Measurements from ENCODE around the gene AGAP1. TPM values are rescaled to one million over a fixed set of nuclear protein-coding genes. Genes with fewer than 3 reads are reported as not detected.

AGAP1 gene
- total RNA-seq, 2 experiments from 2014 or later, result 0.95 to 1.1 TPM

GRCh38 chr2:235726554-235726953 lies 232.7 kb downstream of the AGAP1 start:
- Mint-ChIP-seq H3K27ac (no peak overlapping the region), H3K27me3 (ENCODE audit: low read depth) (peaks cover 3% of the 10 kb centered on the region), H3K4me3 (no peak overlapping the region), H3K4me1 (ENCODE audit: low read depth) (no peaks in the 10 kb centered on the region), H3K9me3 (no peaks in the 10 kb centered on the region), H3K36me3 (ENCODE audit: low read depth) (no peaks in the 10 kb centered on the region)
- DNase-seq, result no peak
- CTCF ChIA-PET, result no interaction called here
- intact Hi-C loops (cut with micrococcal nuclease), result no loop called here

GRCh38 chr2:235727174-235727573 lies 233.3 kb downstream of the AGAP1 start:
- intact Hi-C loops (cut with micrococcal nuclease), result no loop called here
- no peaks in the 10 kb centered on the region for H3K9me3 Mint-ChIP-seq
- no peaks in the 10 kb centered on the region for H3K4me1 Mint-ChIP-seq (ENCODE audit: low read depth)
- CTCF ChIA-PET, result interaction anchor here (0.6 kb wide), 1 partner anchor 65 kb away, joined by 3 read pairs; no protein-coding TSS in a partner anchor
- H3K27me3 Mint-ChIP-seq (ENCODE audit: low read depth), result peaks cover 4% of the 10 kb centered on the region
- H3K36me3 Mint-ChIP-seq (ENCODE audit: low read depth), result no peaks in the 10 kb centered on the region
- no peak overlapping the region for H3K4me3 Mint-ChIP-seq
- no peak overlapping the region for H3K27ac Mint-ChIP-seq
- DNase-seq, result no peak

GRCh38 chr2:235727891-235728799 lies 234.3 kb downstream of the AGAP1 start:
- CTCF ChIA-PET, result interaction anchor here (0.8 kb wide), 1 partner anchor 8 kb away, joined by 3 read pairs; no protein-coding TSS in a partner anchor
- intact Hi-C loops (cut with micrococcal nuclease), result no loop called here
- Mint-ChIP-seq H3K36me3 (ENCODE audit: low read depth) (no peaks in the 10 kb centered on the region), H3K4me1 (ENCODE audit: low read depth) (no peaks in the 10 kb centered on the region), H3K27me3 (ENCODE audit: low read depth) (peaks cover 7% of the 10 kb centered on the region), H3K4me3 (no peak overlapping the region), H3K27ac (no peak overlapping the region), H3K9me3 (no peaks in the 10 kb centered on the region)
- no peak for DNase-seq

GRCh38 chr2:235728800-235729556 lies 235.1 kb downstream of the AGAP1 start:
- Mint-ChIP-seq H3K9me3 (no peaks in the 10 kb centered on the region), H3K4me3 (no peak overlapping the region), H3K27ac (no peak overlapping the region), H3K36me3 (ENCODE audit: low read depth) (no peaks in the 10 kb centered on the region), H3K4me1 (ENCODE audit: low read depth) (no peaks in the 10 kb centered on the region), H3K27me3 (ENCODE audit: low read depth) (peaks cover 10% of the 10 kb centered on the region)
- intact Hi-C loops (cut with micrococcal nuclease), result no loop called here
- CTCF ChIA-PET, result no interaction called here
- no peak for DNase-seq

GRCh38 chr2:235729557-235729947 lies 235.7 kb downstream of the AGAP1 start:
- H3K9me3 Mint-ChIP-seq, result no peaks in the 10 kb centered on the region
- intact Hi-C loops (cut with micrococcal nuclease), result no loop called here
- DNase-seq, result no peak
- no peak overlapping the region for H3K27ac Mint-ChIP-seq
- CTCF ChIA-PET, result no interaction called here
- H3K27me3 Mint-ChIP-seq (ENCODE audit: low read depth), result peaks cover 10% of the 10 kb centered on the region
- no peaks in the 10 kb centered on the region for H3K36me3 Mint-ChIP-seq (ENCODE audit: low read depth)
- H3K4me3 Mint-ChIP-seq, result no peak overlapping the region
- no peaks in the 10 kb centered on the region for H3K4me1 Mint-ChIP-seq (ENCODE audit: low read depth)

- intact Hi-C loops (cut with micrococcal nuclease), result no loop called here
- Mint-ChIP-seq H3K36me3 (ENCODE audit: low read depth) (no peaks in the 10 kb centered on the region), H3K9me3 (no peaks in the 10 kb centered on the region), H3K4me3 (no peak overlapping the region), H3K27me3 (ENCODE audit: low read depth) (peaks cover 10% of the 10 kb centered on the region), H3K4me1 (ENCODE audit: low read depth) (no peaks in the 10 kb centered on the region), H3K27ac (no peak overlapping the region)
- no peak for DNase-seq
- CTCF ChIA-PET, result no interaction called here
Measured at GRCh38 chr2:235730115-235730514, 236.3 kb downstream of the AGAP1 start.

GRCh38 chr2:235733761-235734160 lies 239.9 kb downstream of the AGAP1 start:
- intact Hi-C loops (cut with micrococcal nuclease), result no loop called here
- Mint-ChIP-seq H3K4me1 (ENCODE audit: low read depth) (no peaks in the 10 kb centered on the region), H3K27ac (no peak overlapping the region), H3K36me3 (ENCODE audit: low read depth) (no peaks in the 10 kb centered on the region), H3K27me3 (ENCODE audit: low read depth) (peaks cover 16% of the 10 kb centered on the region), H3K9me3 (no peaks in the 10 kb centered on the region), H3K4me3 (no peak overlapping the region)
- CTCF ChIA-PET, result no interaction called here
- DNase-seq, result no peak

GRCh38 chr2:235734168-235734567 lies 240.3 kb downstream of the AGAP1 start:
- intact Hi-C loops (cut with micrococcal nuclease), result no loop called here
- Mint-ChIP-seq H3K27me3 (ENCODE audit: low read depth) (peaks cover 16% of the 10 kb centered on the region), H3K27ac (no peak overlapping the region), H3K4me3 (no peak overlapping the region), H3K36me3 (ENCODE audit: low read depth) (no peaks in the 10 kb centered on the region), H3K4me1 (ENCODE audit: low read depth) (no peaks in the 10 kb centered on the region), H3K9me3 (no peaks in the 10 kb centered on the region)
- CTCF ChIA-PET, result no interaction called here
- DNase-seq, result no peak

- H3K27ac Mint-ChIP-seq, result no peak overlapping the region
- H3K27me3 Mint-ChIP-seq (ENCODE audit: low read depth), result peaks cover 16% of the 10 kb centered on the region
- H3K9me3 Mint-ChIP-seq, result no peaks in the 10 kb centered on the region
- CTCF ChIA-PET, result no interaction called here
- H3K4me1 Mint-ChIP-seq (ENCODE audit: low read depth), result no peaks in the 10 kb centered on the region
- intact Hi-C loops (cut with micrococcal nuclease), result no loop called here
- no peak overlapping the region for H3K4me3 Mint-ChIP-seq
- no peaks in the 10 kb centered on the region for H3K36me3 Mint-ChIP-seq (ENCODE audit: low read depth)
- no peak for DNase-seq
Measured at GRCh38 chr2:235734688-235735231, 240.9 kb downstream of the AGAP1 start.

GRCh38 chr2:235737396-235737795 lies 243.6 kb downstream of the AGAP1 start:
- no peak for DNase-seq
- H3K4me1 Mint-ChIP-seq (ENCODE audit: low read depth), result no peaks in the 10 kb centered on the region
- intact Hi-C loops (cut with micrococcal nuclease), result no loop called here
- CTCF ChIA-PET, result no interaction called here
- H3K9me3 Mint-ChIP-seq, result no peaks in the 10 kb centered on the region
- no peaks in the 10 kb centered on the region for H3K36me3 Mint-ChIP-seq (ENCODE audit: low read depth)
- peaks cover 11% of the 10 kb centered on the region for H3K27me3 Mint-ChIP-seq (ENCODE audit: low read depth)
- no peak overlapping the region for H3K4me3 Mint-ChIP-seq
- H3K27ac Mint-ChIP-seq, result no peak overlapping the region

- DNase-seq, result no peak
- no peaks in the 10 kb centered on the region for H3K9me3 Mint-ChIP-seq
- no peak overlapping the region for H3K27ac Mint-ChIP-seq
- no peak overlapping the region for H3K4me3 Mint-ChIP-seq
- intact Hi-C loops (cut with micrococcal nuclease), result no loop called here
- CTCF ChIA-PET, result interaction anchor here (0.6 kb wide), 1 partner anchor 21 kb away, joined by 3 read pairs; no protein-coding TSS in a partner anchor
- H3K36me3 Mint-ChIP-seq (ENCODE audit: low read depth), result no peaks in the 10 kb centered on the region
- H3K4me1 Mint-ChIP-seq (ENCODE audit: low read depth), result no peaks in the 10 kb centered on the region
- H3K27me3 Mint-ChIP-seq (ENCODE audit: low read depth), result peaks cover 9% of the 10 kb centered on the region
Measured at GRCh38 chr2:235737840-235738239, 244.0 kb downstream of the AGAP1 start.

GRCh38 chr2:235739704-235740415 lies 246.0 kb downstream of the AGAP1 start:
- no peaks in the 10 kb centered on the region for H3K9me3 Mint-ChIP-seq
- H3K36me3 Mint-ChIP-seq (ENCODE audit: low read depth), result no peaks in the 10 kb centered on the region
- no peak overlapping the region for H3K27ac Mint-ChIP-seq
- intact Hi-C loops (cut with micrococcal nuclease), result no loop called here
- no peak for DNase-seq
- no peaks in the 10 kb centered on the region for H3K4me1 Mint-ChIP-seq (ENCODE audit: low read depth)
- H3K27me3 Mint-ChIP-seq (ENCODE audit: low read depth), result peaks cover 6% of the 10 kb centered on the region
- CTCF ChIA-PET, result interaction anchor here (0.6 kb wide), 1 partner anchor 957 kb away, joined by 3 read pairs; no protein-coding TSS in a partner anchor
- H3K4me3 Mint-ChIP-seq, result no peak overlapping the region

All from activated naive CD4-positive, alpha-beta T cell treated with anti-CD3 and anti-CD28 coated beads for 36 hours (primary cell).